PC-3 (cell line): ENCODE results near the gene IKBKE. TPM values are rescaled to one million over a fixed set of nuclear protein-coding genes. Genes with fewer than 3 reads are reported as not detected.

Experiments
- ATAC-seq: fragments of 200-7000 bp; cut with Tn5 transposase; 2 replicates; pipeline ENCODE4 v1.9.1; 2020; ENCODE audit warnings: mild to moderate bottlenecking, moderate library complexity
- BruUV-seq: library from RNA; stranded (reverse); fragments of 400-500 nt; replicated peaks from 2 replicates; lab custom pipeline; 2021; lab: Mats Ljungman, UMichigan
- CTCF ChIA-PET: fragments of 300-600 bp; sonication (Branson Sonifier 250); formaldehyde crosslinking; loops from one replicate; lab custom pipeline; 2022; ENCODE audit warnings: antibody characterized with exemption; lab: Charles Lee
- POLR2A ChIA-PET: fragments of 300-600 bp; sonication (Branson Sonifier 250); formaldehyde crosslinking; loops from one replicate; lab custom pipeline; 2022; ENCODE audit warnings: antibody characterized with exemption; ENCODE audit not compliant: unreplicated experiment; lab: Charles Lee
- DNase-seq: peaks from one replicate; pipeline ENCODE4 v3.0.0-alpha.2; 2015
- H2AFZ ChIP-seq: fragments of 300-600 bp; sonication (generic); 2 replicates; pipeline ENCODE4 v1.6.0; 2016; ENCODE audit warnings: antibody characterized with exemption, low read length
- H3F3A ChIP-seq: fragments of 300-600 bp; sonication (generic); one replicate; pipeline ENCODE4 v1.6.0; 2017; ENCODE audit warnings: antibody characterized with exemption, low read length, control low read depth, mild to moderate bottlenecking; ENCODE audit not compliant: unreplicated experiment
- H3K27ac ChIP-seq: fragments of 300-600 bp; sonication (generic); 2 replicates; pipeline ENCODE4 v1.5.1; 2016; ENCODE audit warnings: mild to moderate bottlenecking, low read length
- H3K27me3 ChIP-seq: fragments of 300-600 bp; sonication (generic); 2 replicates; pipeline ENCODE4 v1.6.1; 2016; ENCODE audit warnings: low read length, mixed read lengths
- H3K36me3 ChIP-seq: fragments of 300-600 bp; sonication (generic); 2 replicates; pipeline ENCODE4 v1.6.1; 2016; ENCODE audit warnings: low read depth, mixed run types, low read length, mixed read lengths
- H3K4me1 ChIP-seq: fragments of 300-600 bp; sonication (generic); 2 replicates; pipeline ENCODE4 v1.5.1; 2016; ENCODE audit warnings: low read length; ENCODE audit not compliant: insufficient read depth
- H3K4me2 ChIP-seq: fragments of 300-600 bp; sonication (generic); 2 replicates; pipeline ENCODE4 v1.6.0; 2016; ENCODE audit warnings: low read length
- H3K4me3 ChIP-seq: fragments of 300-600 bp; sonication (generic); 2 replicates; pipeline ENCODE4 v1.5.1; 2016; ENCODE audit warnings: mild to moderate bottlenecking, low read length, mixed read lengths
- H3K79me2 ChIP-seq: fragments of 300-600 bp; sonication (generic); 2 replicates; pipeline ENCODE4 v1.6.1; 2017; ENCODE audit warnings: low read length, mixed read lengths
- H3K9ac ChIP-seq: fragments of 300-600 bp; sonication (generic); 2 replicates; pipeline ENCODE4 v1.6.0; 2016; ENCODE audit warnings: mild to moderate bottlenecking, low read length
- H3K9me2 ChIP-seq: fragments of 300-600 bp; sonication (generic); replicated peaks from 2 replicates; pipeline ENCODE4 v1.6.1; 2016; ENCODE audit warnings: mixed run types, low read length, mixed read lengths
- H3K9me3 ChIP-seq: fragments of 300-600 bp; sonication (generic); 2 replicates; pipeline ENCODE4 v1.6.1; 2016; ENCODE audit warnings: low read length, mixed read lengths
- H4K20me1 ChIP-seq: fragments of 300-600 bp; sonication (generic); 2 replicates; pipeline ENCODE4 v1.6.1; 2016; ENCODE audit warnings: low read length, mixed read lengths
- EZH2 ChIP-seq: fragments of 300-600 bp; sonication (generic); IDR thresholded peaks from one replicate; pipeline ENCODE4 v1.6.1; 2017; ENCODE audit warnings: antibody characterized with exemption, mild to moderate bottlenecking, low read length; ENCODE audit not compliant: unreplicated experiment
- EZH2phosphoT487 ChIP-seq: fragments of 300-600 bp; sonication (generic); IDR thresholded peaks from 2 replicates; pipeline ENCODE4 v1.6.1; 2018; ENCODE audit warnings: mild to moderate bottlenecking, antibody characterized with exemption, low read length, borderline replicate concordance
- intact Hi-C: fragments of 100-400 bp; cut with micrococcal nuclease; formaldehyde crosslinking; loops from 2 replicates; pipeline ENCODE4 v1.9.0; 2023
- total RNA-seq: library from RNA; depleted of rRNA; stranded (reverse); fragments of >200 nt; gene quantifications from 2 replicates; pipeline ENCODE4 v1.2.3, GENCODE V29; 2014
- TF ChIP-seq, protein P1 (sequence below): fragments of 300-600 bp; sonication (generic); conservative IDR thresholded peaks from 2 replicates; pipeline ENCODE4 v1.5.1; 2017; ENCODE audit warnings: antibody characterized with exemption, low read depth, mild to moderate bottlenecking, low read length

Gene IKBKE
- total RNA-seq, 1 experiment from 2014 or later = 28.3 TPM

DNA sequence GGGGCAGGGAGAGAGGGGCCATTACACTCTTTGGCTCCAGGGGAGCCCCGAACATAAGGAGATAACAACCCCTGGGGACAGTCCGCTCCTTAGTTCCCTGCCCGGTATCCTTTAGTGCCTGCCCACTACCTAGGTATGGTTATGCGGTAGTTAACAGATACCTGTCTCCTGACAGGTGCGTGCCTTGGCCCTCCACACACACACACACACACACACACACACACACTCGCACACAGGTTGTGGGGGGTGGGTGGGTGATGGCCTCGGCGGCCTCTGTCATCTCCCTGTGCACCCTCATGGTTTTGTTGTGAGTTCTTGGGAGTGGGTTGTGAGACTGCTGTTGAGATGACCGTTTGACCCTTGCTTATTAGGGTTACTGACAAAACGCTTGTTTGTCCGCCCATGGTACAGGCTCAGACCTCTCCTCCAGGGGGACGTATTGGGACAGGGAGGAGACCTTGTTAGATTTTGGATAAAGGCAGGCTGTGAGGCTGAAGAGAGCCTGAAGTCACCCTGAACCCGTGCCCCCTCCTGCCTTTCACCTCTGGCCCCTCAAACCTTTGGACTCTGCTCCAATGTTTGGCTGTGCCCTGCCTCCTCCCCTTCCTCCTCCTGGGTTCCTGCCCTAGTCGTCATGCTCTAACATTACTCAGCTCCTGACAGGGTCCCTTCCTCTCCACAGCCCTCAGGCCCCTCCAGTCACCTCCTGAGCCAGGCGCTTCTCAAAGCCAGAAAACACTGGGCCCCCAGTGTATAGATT, 38.0 kb downstream of the IKBKE start:
- Histone ChIP-seq H3K9me2 (no peaks in the 10 kb centered on the region), H3K9ac (peak overlapping the region; percentile 20; the same call in 1 of the 2 replicates), H3K27me3 (no peaks in the 10 kb centered on the region), H2AFZ (peak overlapping the region; percentile 66; the same call in 1 of the 2 replicates), H4K20me1 (no peaks in the 10 kb centered on the region), H3K9me3 (no peaks in the 10 kb centered on the region), H3K79me2 (no peaks in the 10 kb centered on the region), H3F3A (peaks cover 4% of the 10 kb centered on the region), H3K4me1 (peaks cover 57% of the 10 kb centered on the region), H3K4me3 (peak overlapping the region; percentile 69), H3K4me2 (peak overlapping the region; percentile 86), H3K27ac (no peak overlapping the region), H3K36me3 (no peaks in the 10 kb centered on the region)
- ATAC-seq (no peak), DNase-seq (no peak)
- CTCF ChIA-PET = no interaction called here
- TSS peak; percentile 30 for BruUV-seq
- intact Hi-C loops = loop anchor here (5.0 kb wide), 1 partner anchor 154 kb away; no protein-coding TSS in a partner anchor
- POLR2A ChIA-PET = no interaction called here
- TF ChIP-seq EZH2 (no peak), EZH2phosphoT487 (no peak)
- TF ChIP-seq, protein P1, sequence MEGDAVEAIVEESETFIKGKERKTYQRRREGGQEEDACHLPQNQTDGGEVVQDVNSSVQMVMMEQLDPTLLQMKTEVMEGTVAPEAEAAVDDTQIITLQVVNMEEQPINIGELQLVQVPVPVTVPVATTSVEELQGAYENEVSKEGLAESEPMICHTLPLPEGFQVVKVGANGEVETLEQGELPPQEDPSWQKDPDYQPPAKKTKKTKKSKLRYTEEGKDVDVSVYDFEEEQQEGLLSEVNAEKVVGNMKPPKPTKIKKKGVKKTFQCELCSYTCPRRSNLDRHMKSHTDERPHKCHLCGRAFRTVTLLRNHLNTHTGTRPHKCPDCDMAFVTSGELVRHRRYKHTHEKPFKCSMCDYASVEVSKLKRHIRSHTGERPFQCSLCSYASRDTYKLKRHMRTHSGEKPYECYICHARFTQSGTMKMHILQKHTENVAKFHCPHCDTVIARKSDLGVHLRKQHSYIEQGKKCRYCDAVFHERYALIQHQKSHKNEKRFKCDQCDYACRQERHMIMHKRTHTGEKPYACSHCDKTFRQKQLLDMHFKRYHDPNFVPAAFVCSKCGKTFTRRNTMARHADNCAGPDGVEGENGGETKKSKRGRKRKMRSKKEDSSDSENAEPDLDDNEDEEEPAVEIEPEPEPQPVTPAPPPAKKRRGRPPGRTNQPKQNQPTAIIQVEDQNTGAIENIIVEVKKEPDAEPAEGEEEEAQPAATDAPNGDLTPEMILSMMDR = no peak

DNA sequence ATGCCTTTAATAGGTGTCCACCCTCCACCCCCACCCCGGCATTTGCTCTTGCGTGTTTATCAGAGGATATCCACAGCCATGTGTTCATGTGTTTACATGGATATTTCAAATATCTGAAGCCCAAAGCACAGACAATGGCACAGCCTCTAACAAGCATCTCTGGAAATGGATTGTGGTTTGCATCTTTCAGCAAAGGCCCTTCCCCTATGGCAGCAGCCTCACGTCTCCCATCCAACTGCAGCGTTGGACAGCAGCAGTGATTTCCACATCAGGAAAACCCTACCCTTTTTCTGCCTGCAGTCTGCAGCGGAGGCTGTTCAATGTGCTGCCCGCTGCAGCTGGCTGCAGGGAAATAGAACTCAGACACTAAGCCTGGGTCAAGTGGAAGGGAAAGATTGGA, 38.7 kb downstream of the IKBKE start:
- CTCF ChIA-PET = no interaction called here
- POLR2A ChIA-PET = no interaction called here
- no peak for DNase-seq
- Histone ChIP-seq H3K27me3 (no peaks in the 10 kb centered on the region), H3K79me2 (no peaks in the 10 kb centered on the region), H3K4me3 (peak overlapping the region; percentile 69; the same call in 1 of the 2 replicates), H4K20me1 (no peaks in the 10 kb centered on the region), H3K4me1 (peaks cover 57% of the 10 kb centered on the region), H3K9ac (no peak overlapping the region), H3K27ac (no peak overlapping the region), H3K4me2 (peak overlapping the region; percentile 86; the same call in 1 of the 2 replicates), H3F3A (peaks cover 4% of the 10 kb centered on the region), H3K9me3 (no peaks in the 10 kb centered on the region), H2AFZ (no peak overlapping the region), H3K9me2 (no peaks in the 10 kb centered on the region), H3K36me3 (no peaks in the 10 kb centered on the region)
- TF ChIP-seq EZH2phosphoT487 (no peak), EZH2 (no peak)
- TF ChIP-seq, protein P1 = no peak
- no TSS peak for BruUV-seq
- ATAC-seq = no peak
- intact Hi-C loops = loop anchor here (5.0 kb wide), 1 partner anchor 153 kb away; no protein-coding TSS in a partner anchor
